Activated effector memory CD4-positive, alpha-beta T cell treated with anti-CD3 and anti-CD28 coated beads, Interleukin-2, amount 50 U/mL, for 16 hours (primary cell): ENCODE data around the gene MAST4.
"Not testable (repeated sequence)": the region's sequence is repeated elsewhere in the genome, so short reads cannot be mapped to it uniquely, and the experiment has no call there.

Experiments used
- DNase-seq: peaks from one replicate; pipeline ENCODE4 v3.0.0-alpha.2; 2020

Gene MAST4

DNA sequence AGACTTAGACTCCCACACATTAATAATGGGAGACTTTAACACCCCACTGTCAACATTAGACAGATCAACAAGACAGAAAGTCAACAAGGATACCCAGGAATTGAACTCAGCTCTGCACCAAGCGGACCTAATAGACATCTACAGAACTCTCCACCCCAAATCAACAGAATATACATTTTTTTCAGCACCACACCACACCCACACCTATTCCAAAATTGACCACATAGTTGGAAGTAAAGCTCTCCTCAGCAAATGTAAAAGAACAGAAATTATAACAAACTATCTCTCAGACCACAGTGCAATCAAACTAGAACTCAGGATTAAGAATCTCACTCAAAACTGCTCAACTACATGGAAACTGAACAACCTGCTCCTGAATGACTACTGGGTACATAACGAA lies 156.5 kb downstream of the MAST4 start:
- not testable (repeated sequence) for DNase-seq

DNA sequence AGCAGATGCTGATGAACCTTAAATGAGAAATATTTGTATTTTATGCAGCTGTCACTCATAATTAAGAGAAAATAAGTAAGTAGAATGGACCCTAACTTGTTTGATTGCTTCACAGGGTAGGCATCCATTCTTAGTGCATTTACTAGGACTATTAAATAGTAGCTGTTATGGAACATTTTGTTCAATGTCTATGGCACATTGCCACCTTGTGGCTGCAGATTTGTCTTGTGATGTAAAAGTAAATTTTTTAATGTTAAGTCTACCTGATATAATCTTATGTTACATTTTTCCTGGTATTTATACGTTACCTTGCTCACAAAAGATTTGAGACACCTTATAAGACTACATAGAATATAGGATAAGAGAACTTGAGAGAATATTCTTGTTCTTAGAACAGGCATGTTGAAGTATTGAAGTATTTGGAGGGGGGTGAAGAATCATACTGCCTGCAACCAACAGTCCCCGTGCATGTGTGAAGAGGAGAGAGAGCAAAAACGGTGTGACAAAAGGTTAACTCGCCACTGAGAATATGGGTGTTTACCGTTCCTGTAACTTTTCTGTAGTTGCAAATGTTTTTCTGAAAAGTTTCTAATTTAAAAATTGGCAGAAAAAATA lies 161.1 kb downstream of the MAST4 start:
- no peak for DNase-seq

DNA sequence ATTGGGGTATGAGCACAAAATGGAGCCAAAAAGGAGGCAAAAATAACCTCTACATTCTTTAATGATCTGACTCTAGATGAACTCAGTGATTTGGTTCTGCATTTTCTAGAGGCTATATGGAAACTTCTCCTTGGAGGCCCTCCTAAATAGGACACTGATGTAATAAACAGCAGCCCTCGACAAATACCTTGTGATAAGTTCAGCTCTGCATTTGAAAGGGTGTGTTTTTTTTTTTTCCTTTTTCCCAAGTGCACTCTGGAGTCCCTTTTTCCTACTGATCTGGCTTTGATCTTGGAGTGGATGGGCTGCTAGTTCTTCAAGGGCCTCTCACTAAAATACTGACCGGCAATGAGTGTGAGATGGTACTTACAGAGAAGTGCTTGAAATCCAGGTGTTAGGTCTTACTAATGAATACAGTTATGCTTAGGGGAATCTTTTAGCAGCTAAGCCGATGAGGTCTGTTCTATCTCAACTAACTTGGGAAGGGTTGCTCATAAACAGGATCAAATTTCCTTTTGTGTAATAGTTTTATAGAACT lies 161.7 kb downstream of the MAST4 start:
- DNase-seq = no peak

- DNase-seq = no peak
Measured at GRCh38 chr5:66769030-66769733, 173.0 kb downstream of the MAST4 start.

- DNase-seq = no peak
Measured at GRCh38 chr5:66769839-66770617, 173.8 kb downstream of the MAST4 start.

GRCh38 chr5:66777868-66778267 lies 181.7 kb downstream of the MAST4 start:
- no peak for DNase-seq

- DNase-seq = no peak
Measured at GRCh38 chr5:66779528-66779927, 183.3 kb downstream of the MAST4 start.

- DNase-seq = no peak
Measured at GRCh38 chr5:66788556-66788955, 192.4 kb downstream of the MAST4 start.

- no peak for DNase-seq
Measured at GRCh38 chr5:66789434-66789833, 193.2 kb downstream of the MAST4 start.

- DNase-seq = no peak
Measured at GRCh38 chr5:66793049-66793448, 196.9 kb downstream of the MAST4 start.

- no peak for DNase-seq
Measured at GRCh38 chr5:66795682-66796081, 199.5 kb downstream of the MAST4 start.

GRCh38 chr5:66796305-66797292 lies 200.4 kb downstream of the MAST4 start:
- no peak for DNase-seq

GRCh38 chr5:66802941-66803340 lies 206.7 kb downstream of the MAST4 start:
- no peak for DNase-seq

- DNase-seq = no peak
Measured at GRCh38 chr5:66805514-66806430, 209.6 kb downstream of the MAST4 start.

GRCh38 chr5:66807743-66808142 lies 211.6 kb downstream of the MAST4 start:
- no peak for DNase-seq

DNA sequence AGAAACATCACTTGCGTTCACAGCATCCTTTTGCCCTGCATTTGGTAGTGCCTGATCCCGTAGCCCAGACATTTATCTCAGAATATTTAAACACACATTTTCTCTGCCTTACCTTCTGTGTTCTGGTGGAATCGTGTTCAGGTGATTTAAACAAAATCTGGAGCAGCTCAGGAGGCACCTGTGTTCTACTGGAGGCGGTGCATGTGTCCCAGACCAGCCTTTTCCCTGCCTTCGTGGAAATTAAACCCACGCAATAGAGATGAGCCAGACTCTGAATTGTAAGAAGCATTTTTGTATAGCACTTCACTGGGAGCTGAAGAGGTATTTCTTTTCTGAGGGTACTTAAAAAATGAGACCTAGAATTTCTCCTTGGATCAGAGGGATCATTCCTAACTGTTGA lies 212.5 kb downstream of the MAST4 start:
- no peak for DNase-seq

- no peak for DNase-seq
Measured at GRCh38 chr5:66810151-66810550, 214.0 kb downstream of the MAST4 start.

GRCh38 chr5:66810848-66811261 lies 214.7 kb downstream of the MAST4 start:
- no peak for DNase-seq

GRCh38 chr5:66812291-66812690 lies 216.1 kb downstream of the MAST4 start:
- DNase-seq = no peak

DNA sequence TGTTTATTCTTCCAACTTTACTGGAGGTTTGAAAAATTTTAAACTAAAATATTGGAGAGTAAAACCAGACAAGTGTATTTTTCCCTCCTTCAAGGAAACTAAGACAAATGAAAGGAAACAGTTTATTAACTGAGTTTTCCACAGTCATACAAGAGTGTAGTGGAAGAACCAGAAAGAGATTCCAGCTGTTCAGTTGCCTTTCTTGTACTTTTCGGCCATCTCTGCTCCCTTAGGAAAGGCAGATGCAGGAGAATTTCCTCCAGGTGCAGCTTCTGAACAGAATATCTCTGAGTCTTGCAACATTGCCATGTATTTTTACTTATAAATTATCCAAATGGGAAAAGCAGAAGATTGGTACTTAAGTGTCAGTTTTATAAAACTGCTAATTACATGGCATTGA lies 217.1 kb downstream of the MAST4 start:
- no peak for DNase-seq
